Measurements from ENCODE around the gene P2RY14.

Gene P2RY14

GRCh38 chr3:151300539-151300938 is 22.2 kb upstream of the P2RY14 start:
- DNase-seq, result no peak

GRCh38 chr3:151299006-151299405 is 20.7 kb upstream of the P2RY14 start:
- DNase-seq, result no peak

- DNase-seq, result no peak
Measured at GRCh38 chr3:151297429-151297828, 19.1 kb upstream of the P2RY14 start.

GRCh38 chr3:151296226-151296625 is 17.9 kb upstream of the P2RY14 start:
- DNase-seq, result no peak

- DNase-seq, result no peak
Measured at GRCh38 chr3:151293127-151293526, 14.8 kb upstream of the P2RY14 start.

GRCh38 chr3:151290673-151291072 is 12.3 kb upstream of the P2RY14 start:
- no peak for DNase-seq

GRCh38 chr3:151289445-151289844 is 11.1 kb upstream of the P2RY14 start:
- no peak for DNase-seq

- no peak for DNase-seq
Measured at GRCh38 chr3:151285940-151286339, 7.6 kb upstream of the P2RY14 start.

GRCh38 chr3:151283907-151284461 is 5.6 kb upstream of the P2RY14 start:
- DNase-seq, result no peak

GRCh38 chr3:151283387-151283786 is 5.0 kb upstream of the P2RY14 start:
- no peak for DNase-seq

GRCh38 chr3:151282921-151283320 is 4.6 kb upstream of the P2RY14 start:
- peak; percentile 41 for DNase-seq

GRCh38 chr3:151281671-151282324 is 3.5 kb upstream of the P2RY14 start:
- no peak for DNase-seq

GRCh38 chr3:151276687-151277042 is 1.7 kb downstream of the P2RY14 start:
- DNase-seq, result no peak

- DNase-seq, result no peak
Measured at GRCh38 chr3:151276038-151276686, 2.2 kb downstream of the P2RY14 start.

GRCh38 chr3:151275091-151275490 is 3.3 kb downstream of the P2RY14 start:
- DNase-seq, result no peak

- no peak for DNase-seq
Measured at GRCh38 chr3:151269631-151270030, 8.7 kb downstream of the P2RY14 start.

- DNase-seq, result no peak
Measured at GRCh38 chr3:151268267-151269235, 9.8 kb downstream of the P2RY14 start.

- no peak for DNase-seq
Measured at GRCh38 chr3:151267066-151267465, 11.3 kb downstream of the P2RY14 start.

GRCh38 chr3:151265866-151266265 is 12.5 kb downstream of the P2RY14 start:
- no peak for DNase-seq

- DNase-seq, result no peak
Measured at GRCh38 chr3:151265166-151265565, 13.2 kb downstream of the P2RY14 start.

GRCh38 chr3:151264605-151265004 is 13.7 kb downstream of the P2RY14 start:
- no peak for DNase-seq

- DNase-seq, result no peak
Measured at GRCh38 chr3:151262871-151263525, 15.3 kb downstream of the P2RY14 start.

- no peak for DNase-seq
Measured at GRCh38 chr3:151259664-151260063, 18.7 kb downstream of the P2RY14 start.
